GM21390 (cell line): Measurements from ENCODE around the gene PTPRG.

Experiments used
- ATAC-seq: cut with Tn5 transposase; IDR thresholded peaks from one replicate; pipeline ENCODE4 v1.9.1; 2021; ENCODE audit not compliant: unreplicated experiment

PTPRG gene

GRCh38 chr3:62289922-62290321 lies 728.6 kb downstream of the PTPRG start:
- no peak for ATAC-seq

GRCh38 chr3:62293051-62293780 lies 731.8 kb downstream of the PTPRG start:
- no peak for ATAC-seq

- ATAC-seq: no peak
These were observed 734.2 kb downstream of the PTPRG start for GRCh38 chr3:62295571-62295970.

- ATAC-seq: no peak
These were observed 739.2 kb downstream of the PTPRG start for GRCh38 chr3:62300617-62301016.

- no peak for ATAC-seq
These were observed 750.8 kb downstream of the PTPRG start for GRCh38 chr3:62312201-62312600.

- ATAC-seq: no peak
These were observed 755.2 kb downstream of the PTPRG start for GRCh38 chr3:62316525-62316924.

GRCh38 chr3:62318365-62318751 lies 757.0 kb downstream of the PTPRG start:
- ATAC-seq: no peak

GRCh38 chr3:62318752-62319569 lies 757.6 kb downstream of the PTPRG start:
- peak; percentile 93 for ATAC-seq

- no peak for ATAC-seq
These were observed 758.3 kb downstream of the PTPRG start for GRCh38 chr3:62319570-62320243.

- ATAC-seq: no peak
These were observed 761.9 kb downstream of the PTPRG start for GRCh38 chr3:62323241-62323640.

- no peak for ATAC-seq
These were observed 764.5 kb downstream of the PTPRG start for GRCh38 chr3:62325896-62326295.

- ATAC-seq: no peak
These were observed 768.6 kb downstream of the PTPRG start for GRCh38 chr3:62329971-62330370.

GRCh38 chr3:62332017-62332416 lies 770.6 kb downstream of the PTPRG start:
- ATAC-seq: no peak

- no peak for ATAC-seq
These were observed 771.5 kb downstream of the PTPRG start for GRCh38 chr3:62332835-62333244.

- no peak for ATAC-seq
These were observed 773.8 kb downstream of the PTPRG start for GRCh38 chr3:62335196-62335595.

- no peak for ATAC-seq
These were observed 782.4 kb downstream of the PTPRG start for GRCh38 chr3:62343755-62344154.
